Measurements from ENCODE around the gene SIL1. TPM values are rescaled to one million over a fixed set of nuclear protein-coding genes. Genes with fewer than 3 reads are reported as not detected.

The SIL1 gene
- total RNA-seq, 4 donors from 2014 or later: 28.6 to 48.1 (median 36.5) TPM

GRCh38 chr5:139100825-139101224 is 97.3 kb downstream of the SIL1 start:
- no peaks in the 10 kb centered on the region for H3K36me3 ChIP-seq
- H3K4me3 ChIP-seq: no peak overlapping the region
- no peaks in the 10 kb centered on the region for H3K9me3 ChIP-seq
- H3K27ac ChIP-seq: no peak overlapping the region
- ATAC-seq: no peak
- no peak for TF ChIP-seq POLR2A (IDR thresholded peaks at IDR 0.05)
- no peak for TF ChIP-seq CTCF (IDR thresholded peaks at IDR 0.05)
- TF ChIP-seq EP300 (IDR thresholded peaks at IDR 0.05): no peak
- TF ChIP-seq POLR2AphosphoS5 (IDR thresholded peaks at IDR 0.05): no peak
- H3K27me3 ChIP-seq: no peaks in the 10 kb centered on the region
- WGBS, 2 donors (ENCODE audit: low coverage in 1 of 2): 86 to 90% methylated on average over 3 of the region's 3 CpGs
- peaks cover 0 to 40% (median 20%) of the 10 kb centered on the region in 3 donors for H3K4me1 ChIP-seq

- H3K9me3 ChIP-seq: no peaks in the 10 kb centered on the region
- H3K27ac ChIP-seq: no peak overlapping the region
- WGBS, 2 donors (ENCODE audit: low coverage in 1 of 2): 33 to 54% methylated on average over 1 of the region's 1 CpG
- no peak for ATAC-seq
- H3K4me3 ChIP-seq: no peak overlapping the region
- TF ChIP-seq EP300 (IDR thresholded peaks at IDR 0.05): no peak
- TF ChIP-seq POLR2AphosphoS5 (IDR thresholded peaks at IDR 0.05): no peak
- no peak for TF ChIP-seq CTCF (IDR thresholded peaks at IDR 0.05)
- no peak for TF ChIP-seq POLR2A (IDR thresholded peaks at IDR 0.05)
- no peaks in the 10 kb centered on the region for H3K27me3 ChIP-seq
- no peaks in the 10 kb centered on the region for H3K36me3 ChIP-seq
- H3K4me1 ChIP-seq: peaks cover 4 to 15% (median 5%) of the 10 kb centered on the region in 3 donors
Measured at GRCh38 chr5:139094154-139095131, 103.7 kb downstream of the SIL1 start.

- no peak for ATAC-seq
- H3K4me3 ChIP-seq: no peak overlapping the region
- peaks cover 4 to 30% (median 5%) of the 10 kb centered on the region in 3 donors for H3K4me1 ChIP-seq
- no peaks in the 10 kb centered on the region for H3K27me3 ChIP-seq
- H3K36me3 ChIP-seq: no peaks in the 10 kb centered on the region
- H3K27ac ChIP-seq: no peak overlapping the region
- WGBS, 2 donors (ENCODE audit: low coverage in 1 of 2): 83 to 100% methylated on average over 3 to 4 of the region's 5 CpGs
- TF ChIP-seq EP300 (IDR thresholded peaks at IDR 0.05) (no peak), POLR2A (IDR thresholded peaks at IDR 0.05) (no peak), POLR2AphosphoS5 (IDR thresholded peaks at IDR 0.05) (no peak), CTCF (IDR thresholded peaks at IDR 0.05) (no peak)
- no peaks in the 10 kb centered on the region for H3K9me3 ChIP-seq
Measured at GRCh38 chr5:139092741-139093343, 105.3 kb downstream of the SIL1 start.

- Histone ChIP-seq H3K36me3 (no peaks in the 10 kb centered on the region), H3K27ac (no peak overlapping the region), H3K9me3 (no peaks in the 10 kb centered on the region), H3K27me3 (no peaks in the 10 kb centered on the region), H3K4me3 (no peak overlapping the region), H3K4me1 (peaks cover 4 to 30% (median 5%) of the 10 kb centered on the region in 3 donors)
- 47 to 55% methylated on average over 4 to 5 of the region's 5 CpGs for WGBS, 2 donors (ENCODE audit: low coverage in 1 of 2)
- peak; percentile 69 for ATAC-seq
- TF ChIP-seq CTCF (IDR thresholded peaks at IDR 0.05) (peak in 3 of 4 experiments; percentile 61 to 64 (median 64)), EP300 (IDR thresholded peaks at IDR 0.05) (no peak)
Measured at GRCh38 chr5:139091439-139092156, 106.6 kb downstream of the SIL1 start.

Measured in gastroesophageal sphincter (tissue), 4 donors.